ENCODE data around the gene FLNB.
"Not testable (repeated sequence)": the region's sequence is repeated elsewhere in the genome, so short reads cannot be mapped to it uniquely, and the experiment has no call there.

The FLNB gene

GRCh38 chr3:58035524-58036255, 27.5 kb downstream of the FLNB start:
- DNase-seq, result no peak

- no peak for DNase-seq
These were observed 28.2 kb downstream of the FLNB start for GRCh38 chr3:58036293-58037032.

- no peak for DNase-seq
These were observed 29.1 kb downstream of the FLNB start for GRCh38 chr3:58037141-58037910.

DNA sequence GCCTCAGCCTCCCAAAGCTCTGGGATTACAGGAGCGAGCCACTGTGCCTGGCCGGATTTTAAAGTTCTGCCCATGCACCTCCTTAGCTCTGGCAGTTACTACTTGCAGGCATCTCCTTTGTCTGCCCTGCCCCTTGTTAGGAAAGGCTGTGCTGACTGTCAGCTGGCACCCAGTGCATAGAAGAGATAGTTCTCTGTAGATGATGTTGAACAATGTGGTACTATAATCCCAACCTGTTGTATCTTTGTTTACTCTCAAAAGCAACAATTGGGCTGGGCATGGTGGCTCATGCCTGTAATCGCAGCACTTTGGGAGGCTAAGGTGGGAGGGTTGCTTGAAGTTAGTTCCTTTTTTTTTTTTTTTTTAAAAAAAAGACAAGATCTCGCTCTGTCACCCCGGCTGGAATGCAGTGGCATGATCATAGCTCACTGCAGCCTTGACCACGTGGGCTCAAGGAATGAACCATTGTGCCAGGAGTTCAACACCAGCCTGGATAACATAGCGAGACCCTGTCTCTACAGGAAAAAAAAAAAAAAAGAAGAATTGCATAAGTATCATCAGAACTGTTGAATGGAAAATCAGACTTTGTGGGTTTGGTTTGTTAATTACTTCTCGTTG, 30.6 kb downstream of the FLNB start:
- no peak for DNase-seq

DNA sequence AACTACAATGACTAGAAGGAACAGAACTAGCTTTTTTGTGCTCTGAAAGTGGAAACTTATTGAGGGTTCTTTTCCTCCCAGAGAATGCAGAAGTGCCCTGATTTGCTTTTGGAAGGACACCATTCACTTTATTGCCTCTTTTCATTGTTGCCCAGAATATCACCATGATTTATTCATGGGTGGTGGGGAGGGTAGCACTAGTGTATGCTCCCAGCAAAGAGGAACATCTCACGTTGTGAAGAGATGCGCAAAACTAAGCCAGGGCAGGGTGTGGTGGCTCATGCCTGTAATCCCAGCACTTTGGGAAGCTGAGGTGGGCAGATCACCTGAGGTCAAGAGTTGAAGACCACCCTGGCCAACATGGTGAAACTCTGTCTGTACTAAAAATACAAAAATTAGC, 31.4 kb downstream of the FLNB start:
- no peak for DNase-seq

DNA sequence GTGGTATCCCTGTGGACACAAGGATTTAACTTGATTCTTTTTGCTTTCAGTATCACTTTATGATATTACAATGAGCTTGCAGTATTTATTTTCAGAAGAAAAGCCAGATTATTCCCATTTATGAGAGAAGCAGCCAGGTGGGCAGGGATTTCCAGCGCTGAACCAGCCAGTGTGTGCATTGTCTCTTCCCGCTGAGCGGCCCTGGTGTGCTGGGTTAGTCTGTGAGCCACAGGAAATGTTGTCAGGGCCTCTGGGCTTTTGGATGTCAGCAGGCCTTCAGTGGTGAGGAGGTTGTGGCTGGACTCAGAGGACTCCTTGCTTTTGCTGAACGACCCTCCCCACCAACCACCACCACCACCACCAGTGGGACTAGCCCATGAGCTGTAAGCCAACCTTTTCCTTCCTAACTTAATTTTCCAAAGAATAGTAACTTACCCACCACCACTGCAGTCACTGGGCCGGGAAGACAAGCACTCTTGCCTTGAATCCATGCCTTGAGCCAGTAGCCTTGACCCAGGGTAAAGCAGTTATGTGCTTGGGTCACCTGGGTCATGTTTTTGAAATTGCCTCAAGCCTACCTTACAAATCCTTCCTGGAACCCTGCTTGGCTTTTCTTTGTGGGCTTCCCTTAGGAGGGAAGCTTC, 33.1 kb downstream of the FLNB start:
- no peak for DNase-seq

DNA sequence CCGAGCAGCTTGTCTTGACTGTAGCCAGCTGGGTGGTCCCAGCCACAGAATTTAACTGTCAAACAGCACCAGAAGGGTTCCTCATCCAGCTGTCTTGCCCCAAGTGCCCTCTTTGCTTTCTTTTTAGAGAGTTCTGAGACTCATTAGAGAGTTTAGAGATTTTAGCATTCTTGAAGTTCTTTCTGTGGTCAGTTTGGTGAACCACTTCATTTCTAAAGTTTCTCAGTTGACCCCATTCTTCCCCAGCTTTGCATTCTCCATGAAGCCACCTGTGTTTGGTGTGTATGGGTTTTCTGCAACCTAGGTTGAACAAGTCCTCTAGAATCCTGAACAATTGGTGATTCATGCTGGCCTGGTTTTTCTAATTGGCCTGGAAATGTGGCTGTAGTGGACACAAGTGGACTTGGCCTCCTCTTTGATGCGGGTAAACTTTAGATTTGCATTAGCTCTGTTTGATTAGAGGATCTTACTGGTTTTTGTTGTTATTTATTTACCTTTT, 33.7 kb downstream of the FLNB start:
- DNase-seq, result no peak

- DNase-seq, result no peak
These were observed 34.9 kb downstream of the FLNB start for GRCh38 chr3:58042947-58043707.

DNA sequence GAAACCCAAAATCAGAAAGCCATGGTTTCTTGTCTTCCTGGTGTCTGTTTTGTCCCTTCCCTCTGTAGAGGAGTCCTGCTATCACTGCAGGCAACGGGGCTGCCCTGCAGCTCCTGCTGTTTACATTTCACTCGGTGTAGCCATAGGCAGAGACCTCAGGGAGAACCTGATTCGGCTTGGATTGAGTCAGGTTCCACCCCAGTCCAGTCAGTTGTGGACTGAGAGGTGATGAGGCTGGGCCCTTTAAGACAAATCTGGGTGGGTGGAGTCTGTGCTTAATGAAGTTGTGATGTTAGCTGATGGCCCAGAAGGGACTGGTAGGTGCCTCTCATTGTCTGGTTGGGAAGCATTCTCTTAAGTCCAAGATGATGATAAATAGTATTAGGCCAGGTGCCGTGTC, 35.7 kb downstream of the FLNB start:
- no peak for DNase-seq

- DNase-seq, result no peak
These were observed 36.7 kb downstream of the FLNB start for GRCh38 chr3:58044691-58045483.

- DNase-seq, result no peak
These were observed 39.6 kb downstream of the FLNB start for GRCh38 chr3:58047826-58048225.

DNA sequence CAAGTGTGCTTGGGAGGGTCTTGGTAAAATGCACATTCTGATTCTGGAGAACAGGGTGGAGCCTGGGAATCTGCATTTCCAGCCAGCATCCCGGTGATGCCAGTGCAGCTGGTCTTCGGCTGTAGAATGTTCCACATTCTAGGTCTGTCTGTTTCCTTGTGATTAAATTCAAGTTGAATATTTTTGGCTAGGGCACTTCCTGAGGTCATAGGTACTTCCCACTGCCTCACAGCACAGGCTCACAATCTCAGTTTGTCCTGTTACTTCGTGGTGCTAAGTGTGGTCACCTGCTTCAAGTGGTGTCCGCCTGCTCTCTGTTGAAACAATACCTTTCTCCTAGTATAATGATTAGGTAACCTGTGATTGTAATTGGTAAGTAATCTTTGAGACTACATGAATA, 40.1 kb downstream of the FLNB start:
- no peak for DNase-seq

DNA sequence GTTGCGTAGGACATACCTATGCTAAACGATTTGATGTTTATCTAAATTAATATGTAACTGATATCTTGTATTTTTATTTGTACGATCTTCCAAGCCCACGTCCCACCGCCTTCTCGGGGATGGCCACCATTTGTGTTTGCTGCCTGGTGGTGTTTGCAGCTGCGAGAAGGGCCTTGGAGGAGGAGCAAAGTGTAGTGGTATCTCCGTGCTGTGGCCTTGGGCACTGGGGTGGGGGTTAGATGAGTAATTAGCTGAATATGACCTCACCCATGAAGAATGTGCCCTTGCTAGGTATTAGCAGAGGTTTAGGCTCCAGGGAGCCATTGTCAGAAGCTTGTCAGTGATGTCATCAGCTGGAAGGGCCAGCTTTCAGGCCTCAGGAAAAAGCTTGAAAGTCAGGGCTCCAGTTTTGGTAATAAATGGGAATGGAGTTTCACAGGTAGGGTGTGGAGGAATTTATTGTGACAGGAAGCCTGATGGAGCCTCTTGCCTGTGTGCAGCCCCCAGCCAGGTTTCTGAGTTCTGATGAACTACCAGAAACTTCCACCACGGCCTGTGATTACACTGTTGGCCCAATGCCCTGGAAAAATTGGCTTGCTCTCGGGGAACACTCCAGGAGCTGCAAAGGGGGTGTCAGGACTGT, 41.0 kb downstream of the FLNB start:
- no peak for DNase-seq

DNA sequence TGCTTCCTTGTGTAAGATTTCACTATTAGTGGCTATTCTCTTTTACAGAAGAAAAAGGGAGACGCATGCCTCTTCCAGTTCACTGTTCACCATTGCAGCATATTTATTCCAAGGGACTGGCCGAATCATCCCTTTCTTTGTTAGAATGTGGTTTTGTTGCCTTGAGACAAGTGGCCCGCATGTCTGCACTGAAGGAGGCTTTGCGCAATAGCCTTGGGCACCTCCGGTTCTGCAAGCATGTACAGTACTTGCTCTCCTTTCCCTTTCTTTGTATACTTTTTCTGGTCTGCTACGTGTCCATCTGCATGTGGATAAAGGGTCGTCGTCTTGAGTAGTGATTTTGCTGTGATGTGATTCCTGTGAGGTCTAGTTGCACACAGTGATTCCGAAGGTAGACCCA, 43.0 kb downstream of the FLNB start:
- DNase-seq, result no peak

GRCh38 chr3:58051658-58052261, 43.5 kb downstream of the FLNB start:
- not testable (repeated sequence) for DNase-seq

- peak; percentile 31 for DNase-seq
These were observed 44.4 kb downstream of the FLNB start for GRCh38 chr3:58052373-58053273.

DNA sequence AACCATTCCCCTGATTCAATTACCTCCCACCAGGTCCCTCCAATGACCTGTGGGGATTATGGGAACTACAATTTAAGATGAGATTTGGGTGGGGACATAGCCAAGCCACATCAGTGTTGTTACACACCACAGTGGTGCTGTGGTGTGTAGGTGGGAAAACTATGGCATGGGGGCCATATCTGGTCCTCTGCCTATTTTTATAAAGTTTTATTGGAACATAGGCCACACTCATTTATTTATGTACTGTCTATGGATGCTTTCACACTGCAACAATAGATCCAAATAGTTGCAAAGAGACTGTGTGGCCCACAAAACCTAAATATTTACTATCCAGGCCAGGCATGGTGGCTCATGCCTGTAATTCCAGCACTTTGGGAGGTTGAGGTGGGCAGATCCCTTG, 46.4 kb downstream of the FLNB start:
- DNase-seq, result no peak

- no peak for DNase-seq
These were observed 47.1 kb downstream of the FLNB start for GRCh38 chr3:58055314-58055713.

DNA sequence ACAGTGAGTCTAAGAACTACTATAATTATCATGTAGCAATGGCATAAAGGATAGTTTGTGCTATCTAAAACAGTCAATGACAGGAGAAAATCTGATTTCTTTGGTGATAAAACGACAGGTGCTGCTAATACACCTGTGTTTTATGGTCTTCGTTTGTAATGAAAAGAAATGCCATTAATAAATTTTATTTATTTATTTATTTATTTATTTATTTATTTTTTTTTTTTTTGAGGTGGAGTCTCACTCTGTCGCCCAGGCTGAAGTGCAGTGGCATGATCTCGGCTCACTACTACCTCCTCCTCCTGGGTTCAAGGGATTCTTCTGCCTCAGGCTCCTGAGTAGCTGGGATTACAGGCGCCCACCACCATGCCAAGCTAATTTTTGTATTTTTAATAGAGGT, 47.7 kb downstream of the FLNB start:
- not testable (repeated sequence) for DNase-seq
